Activated CD4-positive, alpha-beta T cell treated with anti-CD3 and anti-CD28 coated beads for 36 hours (primary cell): ENCODE measurements around the gene VMAC. TPM values are rescaled to one million over a fixed set of nuclear protein-coding genes. Genes with fewer than 3 reads are reported as not detected.
"Not testable (repeated sequence)": the region's sequence is repeated elsewhere in the genome, so short reads cannot be mapped to it uniquely, and the experiment has no call there.

Source experiments
- ATAC-seq: fragments of 200-7000 bp; cut with Tn5 transposase; one replicate; pipeline ENCODE4 v1.10.0; 2021; ENCODE audit warnings: mild to moderate bottlenecking, moderate library complexity
- CTCF ChIA-PET: fragments of 350-600 bp; sonication (Branson Sonifier 250); formaldehyde crosslinking; loops from one replicate; lab custom pipeline; 2021; ENCODE audit warnings: antibody characterized with exemption; lab: Charles Lee
- POLR2A ChIA-PET: fragments of 350-600 bp; sonication (Branson Sonifier 250); formaldehyde crosslinking; loops from one replicate; lab custom pipeline; 2021; ENCODE audit warnings: antibody characterized with exemption, inconsistent platforms; lab: Charles Lee
- DNase-seq: peaks from one replicate; pipeline ENCODE4 v3.0.0-alpha.2; 2020
- H3K27ac Mint-ChIP-seq: one replicate; pipeline ENCODE4 v1.8.0; 2021; ENCODE audit warnings: mixed read lengths
- H3K27me3 Mint-ChIP-seq: one replicate; pipeline ENCODE4 v1.8.0; 2021; ENCODE audit warnings: mixed read lengths
- H3K36me3 Mint-ChIP-seq: one replicate; pipeline ENCODE4 v1.8.0; 2021; ENCODE audit warnings: low read depth, mixed read lengths
- H3K4me1 Mint-ChIP-seq: one replicate; pipeline ENCODE4 v1.8.0; 2021; ENCODE audit warnings: mixed read lengths
- H3K4me3 Mint-ChIP-seq: one replicate; pipeline ENCODE4 v1.8.0; 2021; ENCODE audit warnings: mild to moderate bottlenecking, moderate library complexity, mixed read lengths
- H3K9me3 Mint-ChIP-seq: one replicate; pipeline ENCODE4 v1.8.0; 2021; ENCODE audit warnings: low read depth, mixed read lengths
- intact Hi-C, 2 experiments: fragments of 100-400 bp; cut with DNase I in 1 of 2; cut with micrococcal nuclease in 1 of 2; formaldehyde crosslinking; loops; one replicate each; pipeline versions ENCODE4 v1.14.2 to v1.15.1; 2022 to 2024; cut with DNase I, micrococcal nuclease
- total RNA-seq, 2 experiments: library from RNA; stranded (reverse); gene quantifications; one replicate each; pipeline ENCODE4 v1.2.3, GENCODE V29; 2021

VMAC gene, protein sequence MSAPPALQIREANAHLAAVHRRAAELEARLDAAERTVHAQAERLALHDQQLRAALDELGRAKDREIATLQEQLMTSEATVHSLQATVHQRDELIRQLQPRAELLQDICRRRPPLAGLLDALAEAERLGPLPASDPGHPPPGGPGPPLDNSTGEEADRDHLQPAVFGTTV
- 1 to 10 TPM; 2.3 to 2.8 TPM for total RNA-seq

DNA sequence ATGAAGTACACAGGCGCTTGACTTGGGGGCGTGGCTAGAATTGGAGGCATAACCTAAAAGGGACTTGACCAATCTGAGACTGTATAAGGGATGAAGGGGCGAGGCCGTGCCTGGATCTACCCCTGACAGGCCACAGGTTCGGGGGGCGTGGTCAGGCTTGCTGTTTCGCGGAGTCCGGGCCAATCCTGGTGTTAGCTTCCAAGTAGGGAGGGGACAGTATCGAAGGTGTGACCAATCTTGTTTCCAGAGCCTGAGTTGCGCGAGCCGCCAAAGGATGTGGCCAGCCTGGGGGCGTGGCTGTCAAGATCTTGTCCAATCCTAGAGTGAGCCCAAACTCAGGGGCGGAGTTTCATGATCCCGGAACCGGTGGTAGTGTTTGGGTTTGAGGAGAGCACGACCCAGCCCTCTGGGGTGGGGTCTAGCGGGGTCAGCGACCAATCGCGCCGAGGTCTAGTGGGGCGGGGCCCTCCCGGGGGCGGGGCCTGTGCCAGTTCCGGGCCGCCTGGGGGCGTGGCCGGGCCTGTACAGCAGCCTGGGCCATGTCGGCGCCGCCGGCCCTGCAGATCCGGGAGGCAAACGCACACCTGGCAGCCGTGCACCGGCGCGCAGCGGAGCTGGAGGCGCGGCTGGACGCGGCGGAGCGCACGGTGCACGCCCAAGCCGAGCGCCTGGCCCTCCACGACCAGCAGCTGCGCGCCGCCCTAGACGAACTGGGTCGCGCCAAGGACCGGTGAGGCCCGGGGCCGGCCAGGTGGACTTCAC, at the start of gene VMAC:
Gene VMAC (plus strand): TSS at position 521 of the 762 bp plus-strand sequence. CDS start 19 bp downstream, at position 540.
- Mint-ChIP-seq H3K9me3 (no peaks in the 10 kb centered on the region), H3K4me3 (peak within 1 kb of the TSS; percentile 94), H3K36me3 (peaks cover 12% of the 10 kb centered on the region), H3K27me3 (no peaks in the 10 kb centered on the region), H3K4me1 (peaks cover 32% of the 10 kb centered on the region), H3K27ac (peak within 1 kb of the TSS; percentile 98)
- ChIA-PET CTCF (interaction anchor here (0.6 to 2.9 kb wide), 10 partner anchors 64 to 1113 kb away, joined by 3 to 32 read pairs (median 5); partner anchors contain the start of genes CATSPERD, FEM1A, LONP1 and NRTN), POLR2A (interaction anchor here (0.6 to 2.7 kb wide), 12 partner anchors 12 to 769 kb away, joined by 3 to 25 read pairs (median 3); partner anchors contain the start of genes RANBP3, SAFB2 and TNFSF9)
- intact Hi-C loops, result loop anchor here (1.0 to 10.0 kb wide), 24 partner anchors 48 to 1837 kb away; partner anchors contain the start of genes MICOS13 (in 2 of the 2), RANBP3 (in 2 of the 2), ALKBH7 (in 1 of the 2) and CATSPERD (in 1 of the 2)
- ATAC-seq, result peak; percentile 87
- peak; percentile 100 for DNase-seq

DNA sequence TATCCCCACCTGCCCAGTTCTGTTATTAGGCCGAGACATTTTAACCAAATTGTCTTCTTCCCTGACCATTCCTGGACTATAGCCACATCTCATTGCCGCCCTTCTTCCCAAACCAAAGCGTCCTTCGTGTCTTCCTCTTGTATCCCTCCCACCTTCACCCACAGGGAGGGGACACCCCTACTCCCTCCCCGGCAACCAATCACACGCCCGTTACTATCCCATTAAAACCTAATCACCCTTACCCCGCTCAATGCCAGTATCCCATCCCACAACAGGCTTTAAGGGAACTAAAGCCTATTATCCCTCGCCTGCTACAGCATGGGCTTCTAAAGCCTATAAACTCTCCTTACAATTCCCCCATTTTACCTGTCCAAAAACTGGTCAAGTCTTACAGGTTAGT, 49.5 kb upstream of the VMAC start:
- H3K9me3 Mint-ChIP-seq, CTCF ChIA-PET, H3K36me3 Mint-ChIP-seq, H3K27me3 Mint-ChIP-seq, H3K27ac Mint-ChIP-seq, H3K4me1 Mint-ChIP-seq, POLR2A ChIA-PET, DNase-seq, ATAC-seq, intact Hi-C loops, H3K4me3 Mint-ChIP-seq: not testable (repeated sequence)

DNA sequence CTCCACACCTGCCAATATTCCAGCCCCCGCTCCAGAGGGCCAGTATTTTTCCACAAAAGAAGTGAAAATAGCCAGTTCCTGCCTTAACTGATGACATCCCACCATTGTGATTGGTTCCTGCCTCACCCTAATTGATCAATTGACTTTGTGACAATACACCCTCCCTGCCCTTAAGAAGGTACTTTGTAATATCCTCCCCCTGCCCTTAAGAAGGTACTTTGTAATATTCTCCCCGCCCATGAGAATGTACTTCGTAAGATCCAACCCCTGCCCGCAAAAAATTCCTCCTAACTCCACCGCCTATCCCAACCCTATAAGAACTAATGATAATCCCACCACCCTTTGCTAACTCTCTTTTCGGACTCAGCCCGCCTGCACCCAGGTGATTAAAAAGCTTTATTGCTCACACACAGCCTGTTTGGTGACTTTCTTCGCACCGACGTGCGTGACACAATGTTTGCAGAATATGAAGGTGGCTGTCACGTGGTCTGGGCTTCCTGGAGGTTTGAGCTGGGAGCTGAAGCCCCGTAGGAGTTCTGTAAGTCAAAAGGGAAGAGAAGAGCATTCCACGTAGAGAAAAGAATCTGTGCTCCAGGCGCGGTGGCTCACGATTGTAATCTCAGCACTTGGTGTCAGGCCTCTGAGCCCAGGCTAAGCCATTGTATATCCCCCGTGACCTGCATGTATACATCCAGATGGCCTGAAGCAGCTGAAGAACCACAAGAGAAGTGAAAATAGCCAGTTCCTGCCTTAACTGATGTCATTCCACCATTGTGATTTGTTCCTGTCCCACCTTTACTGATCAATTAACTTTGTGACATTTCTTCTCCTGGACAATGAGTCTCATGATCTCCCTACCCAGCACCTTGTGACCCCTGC, 47.2 kb upstream of the VMAC start:
- POLR2A ChIA-PET, result no interaction called here
- no peaks in the 10 kb centered on the region for H3K9me3 Mint-ChIP-seq
- CTCF ChIA-PET, result interaction anchor here (0.5 kb wide), 1 partner anchor 132 kb away, joined by 4 read pairs; no protein-coding TSS in a partner anchor
- DNase-seq (no peak), ATAC-seq (no peak)
- no peaks in the 10 kb centered on the region for H3K36me3 Mint-ChIP-seq
- H3K27me3 Mint-ChIP-seq, result peaks cover 2% of the 10 kb centered on the region
- intact Hi-C loops, result no loop called here
- no peak overlapping the region for H3K27ac Mint-ChIP-seq
- no peaks in the 10 kb centered on the region for H3K4me1 Mint-ChIP-seq
- H3K4me3 Mint-ChIP-seq, result no peak overlapping the region

DNA sequence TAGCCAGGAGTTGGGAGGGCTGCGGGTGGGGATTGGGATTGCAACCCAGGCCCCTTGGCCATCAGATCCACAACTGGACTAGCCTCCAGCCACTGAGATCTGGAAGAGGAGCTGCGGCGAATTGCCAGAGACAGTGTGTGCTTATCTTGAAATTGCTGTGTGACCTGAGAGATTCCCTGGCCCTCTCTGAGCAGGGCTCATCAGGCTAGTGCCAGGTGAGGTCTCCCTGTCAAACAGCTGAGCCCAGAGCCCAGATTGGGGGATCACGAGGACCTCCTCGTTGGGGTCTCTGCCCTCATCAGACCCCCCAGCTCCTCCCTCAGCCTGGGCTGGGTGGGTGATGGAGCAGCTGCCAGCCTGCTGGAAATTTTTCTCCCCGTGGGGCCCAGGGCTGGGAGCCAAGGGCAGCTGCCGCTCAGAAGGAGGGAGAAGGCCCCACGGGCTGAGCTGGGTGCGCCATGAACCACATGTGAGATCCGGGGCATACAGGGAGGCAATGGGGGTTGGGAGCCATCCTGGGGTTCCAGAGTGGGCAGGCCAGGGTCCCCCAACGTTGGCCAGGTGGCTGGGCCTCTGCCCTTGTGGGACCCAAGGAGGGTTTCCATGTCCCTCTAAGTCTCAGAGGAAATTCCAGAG, 41.5 kb upstream of the VMAC start:
- H3K4me1 Mint-ChIP-seq, result no peaks in the 10 kb centered on the region
- no peak for ATAC-seq
- H3K9me3 Mint-ChIP-seq, result no peaks in the 10 kb centered on the region
- ChIA-PET POLR2A (no interaction called here), CTCF (interaction anchor here (0.7 to 1.6 kb wide), 2 partner anchors 12 to 59 kb away, joined by 3 to 6 read pairs; partner anchors contain the start of gene FUT3)
- peaks cover 2% of the 10 kb centered on the region for H3K27me3 Mint-ChIP-seq
- H3K36me3 Mint-ChIP-seq, result no peaks in the 10 kb centered on the region
- intact Hi-C loops, result no loop called here
- DNase-seq, result no peak
- H3K4me3 Mint-ChIP-seq, result no peak overlapping the region
- no peak overlapping the region for H3K27ac Mint-ChIP-seq

DNA sequence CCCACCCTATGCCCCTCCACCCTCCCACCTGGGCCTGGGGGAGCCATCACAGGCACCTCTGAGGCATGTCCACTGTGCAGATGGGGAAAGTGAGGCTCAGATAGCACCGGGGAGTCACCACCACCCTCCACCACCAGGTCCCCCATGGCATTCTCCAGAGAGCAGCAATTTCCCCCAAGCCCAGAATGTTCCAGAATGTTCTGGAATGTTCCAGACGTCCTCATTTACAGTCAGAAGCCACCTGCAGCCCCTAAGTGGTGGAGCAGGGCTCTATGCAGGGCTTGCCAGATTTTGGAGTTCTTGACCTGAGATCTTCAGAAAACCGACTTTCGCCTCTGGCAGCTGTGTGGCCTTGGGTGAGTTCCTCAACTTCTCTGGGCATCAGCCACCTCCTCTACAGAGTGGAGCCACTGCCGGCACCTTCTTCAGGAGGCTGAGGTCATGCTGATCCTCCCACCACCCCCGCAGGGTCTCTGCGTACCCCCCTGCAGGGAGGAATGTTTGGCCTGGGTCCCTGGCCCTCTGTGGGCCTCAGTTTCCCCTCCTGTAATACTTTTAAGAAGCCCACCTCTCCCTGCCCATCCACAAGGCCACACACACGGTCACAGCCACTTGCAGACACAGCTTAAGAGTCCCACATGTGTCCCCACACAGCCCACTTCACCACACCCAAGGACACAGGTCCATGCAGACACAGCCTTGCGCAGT, 40.5 kb upstream of the VMAC start:
- intact Hi-C loops, result no loop called here
- CTCF ChIA-PET, result interaction anchor here (1.6 kb wide), 1 partner anchor 60 kb away, joined by 6 read pairs; no protein-coding TSS in a partner anchor

DNA sequence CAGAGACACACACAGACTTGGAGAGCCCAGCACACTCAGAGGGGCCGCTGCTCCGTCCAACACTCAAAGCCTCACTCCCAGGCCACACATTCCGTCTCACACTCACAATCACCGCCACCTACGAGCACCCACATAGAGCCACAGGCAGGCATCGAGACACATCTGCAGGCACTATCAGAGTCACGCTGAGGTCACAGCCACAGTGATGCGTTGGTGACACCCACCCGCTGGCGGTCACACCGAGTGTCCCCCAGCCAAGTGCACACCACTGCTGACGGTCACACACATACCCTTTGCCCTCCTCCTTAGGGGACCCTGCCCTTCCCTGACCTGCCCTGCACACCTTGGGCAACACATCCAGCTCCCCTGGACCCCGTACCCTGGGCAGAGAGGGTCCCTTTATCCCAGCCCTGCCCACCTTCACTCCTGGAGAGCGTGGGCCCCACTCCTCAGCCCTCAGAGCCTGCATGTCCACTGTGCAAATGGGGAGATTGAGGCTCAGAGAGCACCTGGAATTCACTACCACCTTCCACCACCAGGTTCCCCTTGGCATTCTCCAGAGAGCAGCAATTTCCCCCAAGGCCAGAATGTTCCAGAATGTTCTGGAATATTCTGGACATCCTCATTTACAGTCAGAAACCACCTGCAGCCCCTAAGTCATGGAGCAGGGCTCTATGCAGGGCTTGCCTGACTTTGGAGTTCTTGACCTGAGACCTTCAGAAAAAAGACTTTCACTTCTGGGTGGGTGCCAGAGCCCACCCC, 39.8 kb upstream of the VMAC start:
- ChIA-PET POLR2A (no interaction called here), CTCF (interaction anchor here (1.6 kb wide), 1 partner anchor 61 kb away, joined by 6 read pairs; no protein-coding TSS in a partner anchor)
- H3K27me3 Mint-ChIP-seq, result peaks cover 2% of the 10 kb centered on the region
- no peak for DNase-seq
- intact Hi-C loops, result no loop called here
- H3K9me3 Mint-ChIP-seq, result no peaks in the 10 kb centered on the region
- ATAC-seq, result no peak
- no peaks in the 10 kb centered on the region for H3K4me1 Mint-ChIP-seq
- H3K27ac Mint-ChIP-seq, result no peak overlapping the region
- H3K4me3 Mint-ChIP-seq, result no peak overlapping the region
- H3K36me3 Mint-ChIP-seq, result no peaks in the 10 kb centered on the region

More for the DNA sequence above, 40.5 kb upstream of the VMAC start:
- H3K4me1 Mint-ChIP-seq, result no peaks in the 10 kb centered on the region
- no peak overlapping the region for H3K27ac Mint-ChIP-seq
- H3K27me3 Mint-ChIP-seq, result peaks cover 2% of the 10 kb centered on the region
- ATAC-seq (no peak), DNase-seq (no peak)
- H3K4me3 Mint-ChIP-seq, result no peak overlapping the region
- no peaks in the 10 kb centered on the region for H3K36me3 Mint-ChIP-seq
- POLR2A ChIA-PET, result no interaction called here
- H3K9me3 Mint-ChIP-seq, result no peaks in the 10 kb centered on the region

DNA sequence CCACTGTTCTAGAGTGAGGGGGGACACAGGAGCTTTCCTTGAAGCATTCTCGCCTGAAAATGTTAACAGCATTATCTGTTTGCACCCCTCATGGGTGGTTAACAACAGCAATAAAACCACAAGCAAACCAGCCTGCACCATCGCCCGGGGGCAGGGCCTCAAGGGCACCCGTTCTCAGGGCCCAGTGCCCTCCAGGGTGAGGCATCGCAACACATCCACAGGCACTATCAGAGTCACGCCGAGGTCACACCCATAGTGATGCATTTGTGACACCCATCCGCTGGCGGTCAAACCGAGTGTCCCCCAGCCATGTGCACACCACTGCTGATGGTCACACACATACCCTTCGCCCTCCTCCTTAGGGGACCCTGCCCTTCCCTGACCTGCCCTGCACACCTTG, 38.9 kb upstream of the VMAC start:
- Mint-ChIP-seq H3K27me3 (no peaks in the 10 kb centered on the region), H3K4me1 (no peaks in the 10 kb centered on the region), H3K9me3 (no peaks in the 10 kb centered on the region), H3K36me3 (no peaks in the 10 kb centered on the region), H3K4me3 (no peak overlapping the region), H3K27ac (no peak overlapping the region)
- POLR2A ChIA-PET, result no interaction called here
- ATAC-seq (no peak), DNase-seq (no peak)
- CTCF ChIA-PET, result no interaction called here
- intact Hi-C loops, result no loop called here

DNA sequence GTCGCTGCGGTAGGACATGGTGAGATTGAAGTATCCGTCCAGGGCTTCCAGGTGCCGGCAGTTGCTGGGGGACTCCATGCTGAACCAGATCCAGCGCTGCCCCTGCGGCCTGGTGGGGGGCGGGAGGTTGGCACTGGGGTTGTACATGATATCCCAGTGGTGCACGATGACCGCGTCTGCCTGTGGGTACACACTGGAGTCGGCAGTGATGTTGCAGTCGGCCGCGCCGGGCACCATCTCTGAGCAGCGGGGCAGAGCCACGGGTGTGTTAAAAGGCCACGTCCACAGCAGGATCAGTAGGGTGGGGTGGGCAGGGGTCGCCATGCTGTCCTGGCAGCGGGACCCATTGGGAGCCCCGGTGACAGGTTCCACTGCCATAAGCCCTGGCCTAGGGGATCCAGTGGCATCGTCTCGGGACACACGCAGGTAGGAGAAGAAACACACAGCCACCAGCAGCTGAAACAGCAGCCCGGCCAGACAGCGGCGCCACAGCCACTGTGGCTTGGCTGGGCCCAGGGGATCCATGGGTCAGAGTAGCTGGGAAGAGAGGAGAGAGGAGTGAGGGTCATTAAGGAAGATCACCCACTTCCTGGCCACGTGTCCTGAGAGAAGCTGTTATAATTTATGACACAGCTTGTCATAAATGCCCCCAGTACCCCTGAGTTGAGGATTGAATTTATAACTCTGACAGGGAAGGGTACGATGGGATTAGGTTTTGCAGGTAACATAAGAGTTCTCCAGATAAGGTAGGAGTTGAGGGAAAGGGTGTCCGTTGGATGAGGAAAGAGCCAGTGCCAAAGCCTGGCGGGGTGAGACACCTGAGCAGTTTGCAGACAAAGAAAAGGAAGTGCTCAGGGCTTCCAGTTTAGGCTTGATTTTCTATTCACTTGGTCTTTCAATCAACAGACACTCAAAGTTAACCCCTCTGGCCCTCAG, 37.2 kb upstream of the VMAC start:
- Mint-ChIP-seq H3K4me3 (no peak overlapping the region), H3K27me3 (no peaks in the 10 kb centered on the region), H3K4me1 (no peaks in the 10 kb centered on the region), H3K9me3 (no peaks in the 10 kb centered on the region), H3K36me3 (no peaks in the 10 kb centered on the region), H3K27ac (no peak overlapping the region)
- intact Hi-C loops, result no loop called here
- ATAC-seq, result no peak
- CTCF ChIA-PET, result no interaction called here
- POLR2A ChIA-PET, result no interaction called here
- DNase-seq, result no peak

DNA sequence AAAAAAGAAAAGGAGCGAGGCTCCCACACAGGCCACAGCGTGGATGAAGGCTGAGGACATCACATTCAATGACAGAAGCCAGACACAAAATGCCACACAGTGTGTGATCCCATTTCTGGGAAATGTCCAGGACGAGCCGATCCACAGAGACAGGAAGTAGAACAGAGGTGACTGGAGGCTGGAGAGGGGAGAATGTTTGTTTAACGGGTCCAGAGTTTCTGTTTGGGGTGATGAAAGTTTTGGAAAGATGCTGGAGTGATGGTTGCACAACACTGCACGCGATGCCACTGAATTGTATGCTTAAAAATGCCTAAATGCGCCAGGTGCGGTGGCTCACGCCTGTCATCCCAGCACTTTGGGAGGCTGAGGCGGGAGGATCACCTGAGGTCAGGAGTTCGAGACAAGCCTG, 33.7 kb upstream of the VMAC start:
- ChIA-PET POLR2A (no interaction called here), CTCF (no interaction called here)
- Mint-ChIP-seq H3K4me1 (no peaks in the 10 kb centered on the region), H3K4me3 (no peak overlapping the region), H3K27ac (no peak overlapping the region), H3K27me3 (no peaks in the 10 kb centered on the region), H3K9me3 (no peaks in the 10 kb centered on the region), H3K36me3 (no peaks in the 10 kb centered on the region)
- ATAC-seq (no peak), DNase-seq (no peak)
- intact Hi-C loops, result no loop called here
